ENCODE results near the gene ZBTB25.

DNA sequence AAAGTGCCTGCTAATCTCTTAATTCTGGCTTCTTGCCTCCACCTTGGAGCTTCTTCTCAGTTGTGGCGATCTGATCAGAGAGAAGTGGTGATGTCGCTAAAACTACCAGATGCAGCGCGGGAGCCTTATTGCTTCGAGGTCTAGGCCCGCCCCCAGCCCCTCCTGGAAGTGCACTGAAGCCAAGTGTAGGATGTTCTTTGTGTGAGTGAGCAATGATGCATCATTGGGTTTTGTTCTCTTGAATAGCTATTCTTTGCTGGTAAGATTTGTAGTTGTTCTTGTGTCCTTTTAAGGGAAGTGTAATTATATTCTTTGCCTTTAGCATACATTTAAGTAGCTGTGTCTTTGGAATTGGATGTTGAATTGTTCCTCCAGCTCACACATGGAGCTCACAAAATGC is 79.7 kb downstream of the ZBTB25 start:
- TF ChIP-seq, protein P1, sequence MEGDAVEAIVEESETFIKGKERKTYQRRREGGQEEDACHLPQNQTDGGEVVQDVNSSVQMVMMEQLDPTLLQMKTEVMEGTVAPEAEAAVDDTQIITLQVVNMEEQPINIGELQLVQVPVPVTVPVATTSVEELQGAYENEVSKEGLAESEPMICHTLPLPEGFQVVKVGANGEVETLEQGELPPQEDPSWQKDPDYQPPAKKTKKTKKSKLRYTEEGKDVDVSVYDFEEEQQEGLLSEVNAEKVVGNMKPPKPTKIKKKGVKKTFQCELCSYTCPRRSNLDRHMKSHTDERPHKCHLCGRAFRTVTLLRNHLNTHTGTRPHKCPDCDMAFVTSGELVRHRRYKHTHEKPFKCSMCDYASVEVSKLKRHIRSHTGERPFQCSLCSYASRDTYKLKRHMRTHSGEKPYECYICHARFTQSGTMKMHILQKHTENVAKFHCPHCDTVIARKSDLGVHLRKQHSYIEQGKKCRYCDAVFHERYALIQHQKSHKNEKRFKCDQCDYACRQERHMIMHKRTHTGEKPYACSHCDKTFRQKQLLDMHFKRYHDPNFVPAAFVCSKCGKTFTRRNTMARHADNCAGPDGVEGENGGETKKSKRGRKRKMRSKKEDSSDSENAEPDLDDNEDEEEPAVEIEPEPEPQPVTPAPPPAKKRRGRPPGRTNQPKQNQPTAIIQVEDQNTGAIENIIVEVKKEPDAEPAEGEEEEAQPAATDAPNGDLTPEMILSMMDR (IDR thresholded peaks at IDR 0.05), result no peak
- TF ChIP-seq POLR2A (IDR thresholded peaks at IDR 0.05), result no peak
